Smooth muscle cell (in vitro differentiated cells): ENCODE data around the gene KLK14. TPM values are rescaled to one million over a fixed set of nuclear protein-coding genes. Genes with fewer than 3 reads are reported as not detected.

Source experiments
- DNase-seq: peaks from one replicate; lab custom pipeline; 2025; ENCODE audit not compliant: unreplicated experiment; lab: John Stamatoyannopoulos, UW
- H2AFZ ChIP-seq: fragments of 200-600 bp; sonication (generic); 2 replicates; pipeline ENCODE4 v1.6.0; 2016; ENCODE audit warnings: antibody characterized with exemption, low read depth, mild to moderate bottlenecking
- H3F3A ChIP-seq: fragments of 200-600 bp; sonication (generic); 2 replicates; pipeline ENCODE4 v1.6.0; 2017; ENCODE audit warnings: antibody characterized with exemption, low read depth
- H3K27ac ChIP-seq: fragments of 200-600 bp; sonication (generic); 2 replicates; pipeline ENCODE4 v1.5.1; 2016; ENCODE audit warnings: low read depth, mild to moderate bottlenecking
- H3K27me3 ChIP-seq: fragments of 200-600 bp; sonication (generic); 2 replicates; pipeline ENCODE4 v1.6.1; 2016; ENCODE audit warnings: low read depth, mild to moderate bottlenecking
- H3K36me3 ChIP-seq: fragments of 200-600 bp; sonication (generic); 2 replicates; pipeline ENCODE4 v1.5.1; 2016; ENCODE audit warnings: low read depth
- H3K4me1 ChIP-seq: fragments of 200-600 bp; sonication (generic); 2 replicates; pipeline ENCODE4 v1.5.1; 2016; ENCODE audit warnings: low read depth
- H3K4me2 ChIP-seq: fragments of 200-600 bp; sonication (generic); 2 replicates; pipeline ENCODE4 v1.6.0; 2016; ENCODE audit warnings: mild to moderate bottlenecking
- H3K4me3 ChIP-seq: fragments of 200-600 bp; sonication (generic); 2 replicates; pipeline ENCODE4 v1.5.1; 2016; ENCODE audit warnings: mild to moderate bottlenecking
- H3K79me2 ChIP-seq: fragments of 200-600 bp; sonication (generic); 2 replicates; pipeline ENCODE4 v1.6.0; 2016; ENCODE audit warnings: low read depth, mild to moderate bottlenecking
- H3K9ac ChIP-seq: fragments of 200-600 bp; sonication (generic); 2 replicates; pipeline ENCODE4 v1.6.0; 2016; ENCODE audit warnings: low read depth
- H3K9me3 ChIP-seq: fragments of 200-600 bp; sonication (generic); replicated peaks from 2 replicates; pipeline ENCODE4 v1.5.1; 2016; ENCODE audit warnings: low read depth
- H4K20me1 ChIP-seq: fragments of 200-600 bp; sonication (generic); 2 replicates; pipeline ENCODE4 v1.6.0; 2016; ENCODE audit warnings: low read depth
- WGBS: methylation state at CpG from one replicate; pipeline ENCODE4 v1.1.7; 2016; ENCODE audit warnings: low lambda C conversion rate; 5-methylcytosine and 5-hydroxymethylcytosine counted together
- polyA plus RNA-seq: library from polyadenylated mRNA; unstranded; fragments of >200 nt; fragmentation: Nextera tagmentation; extraction: Ambion mirVana; gene quantifications from 2 replicates; pipeline ENCODE4 v1.2.1, GENCODE V29; 2016
- total RNA-seq: library from RNA; depleted of rRNA; stranded (reverse); fragments of >200 nt; gene quantifications from 2 replicates; pipeline ENCODE4 v1.2.3, GENCODE V29; 2014
- TF ChIP-seq, protein P1 (sequence below): fragments of 200-600 bp; sonication (generic); IDR thresholded peaks from 2 replicates; pipeline ENCODE4 v1.5.1; 2017; ENCODE audit warnings: borderline replicate concordance, mild to moderate bottlenecking, antibody characterized with exemption; ENCODE audit not compliant: insufficient read depth, poor library complexity, severe bottlenecking

Gene KLK14
- total and polyA plus RNA-seq, 2 experiments from 2014 or later, result 7.7 to 12.3 TPM

- Histone ChIP-seq H3K4me3 (peak overlapping the region; percentile 45), H4K20me1 (no peaks in the 10 kb centered on the region), H3K79me2 (no peaks in the 10 kb centered on the region), H3K4me1 (no peaks in the 10 kb centered on the region), H3K27ac (no peak overlapping the region), H3K9me3 (no peaks in the 10 kb centered on the region), H3K27me3 (no peaks in the 10 kb centered on the region), H2AFZ (peak overlapping the region; percentile 77), H3F3A (no peaks in the 10 kb centered on the region), H3K36me3 (no peaks in the 10 kb centered on the region), H3K9ac (no peak overlapping the region), H3K4me2 (peak overlapping the region; percentile 87)
- 14% methylated on average over 14 of the region's 25 CpGs for WGBS
- TF ChIP-seq, protein P1, sequence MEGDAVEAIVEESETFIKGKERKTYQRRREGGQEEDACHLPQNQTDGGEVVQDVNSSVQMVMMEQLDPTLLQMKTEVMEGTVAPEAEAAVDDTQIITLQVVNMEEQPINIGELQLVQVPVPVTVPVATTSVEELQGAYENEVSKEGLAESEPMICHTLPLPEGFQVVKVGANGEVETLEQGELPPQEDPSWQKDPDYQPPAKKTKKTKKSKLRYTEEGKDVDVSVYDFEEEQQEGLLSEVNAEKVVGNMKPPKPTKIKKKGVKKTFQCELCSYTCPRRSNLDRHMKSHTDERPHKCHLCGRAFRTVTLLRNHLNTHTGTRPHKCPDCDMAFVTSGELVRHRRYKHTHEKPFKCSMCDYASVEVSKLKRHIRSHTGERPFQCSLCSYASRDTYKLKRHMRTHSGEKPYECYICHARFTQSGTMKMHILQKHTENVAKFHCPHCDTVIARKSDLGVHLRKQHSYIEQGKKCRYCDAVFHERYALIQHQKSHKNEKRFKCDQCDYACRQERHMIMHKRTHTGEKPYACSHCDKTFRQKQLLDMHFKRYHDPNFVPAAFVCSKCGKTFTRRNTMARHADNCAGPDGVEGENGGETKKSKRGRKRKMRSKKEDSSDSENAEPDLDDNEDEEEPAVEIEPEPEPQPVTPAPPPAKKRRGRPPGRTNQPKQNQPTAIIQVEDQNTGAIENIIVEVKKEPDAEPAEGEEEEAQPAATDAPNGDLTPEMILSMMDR, result no peak
- no peak for DNase-seq
Observed at GRCh38 chr19:51065221-51065960, 17.3 kb downstream of the KLK14 start.

GRCh38 chr19:51064534-51065220 lies 18.0 kb downstream of the KLK14 start, which contains the start of gene KLK13:
Gene KLK13 (minus strand): TSS chr19:51065092. CDS start chr19:51065067, 25 bp downstream.
- Histone ChIP-seq H3K27me3 (no peaks in the 10 kb centered on the region), H3K9ac (no peak within 1 kb of the TSS), H3K4me3 (peak within 1 kb of the TSS; percentile 45), H3K27ac (no peak within 1 kb of the TSS), H3K4me1 (no peaks in the 10 kb centered on the region), H3K79me2 (no peaks in the 10 kb centered on the region), H4K20me1 (no peaks in the 10 kb centered on the region), H3K36me3 (no peaks in the 10 kb centered on the region), H2AFZ (peak within 1 kb of the TSS; percentile 77), H3K9me3 (no peaks in the 10 kb centered on the region), H3F3A (no peaks in the 10 kb centered on the region), H3K4me2 (peak within 1 kb of the TSS; percentile 87)
- TF ChIP-seq, protein P1, result no peak
- 32% methylated on average over 18 of the region's 38 CpGs for WGBS
- no peak for DNase-seq

DNA sequence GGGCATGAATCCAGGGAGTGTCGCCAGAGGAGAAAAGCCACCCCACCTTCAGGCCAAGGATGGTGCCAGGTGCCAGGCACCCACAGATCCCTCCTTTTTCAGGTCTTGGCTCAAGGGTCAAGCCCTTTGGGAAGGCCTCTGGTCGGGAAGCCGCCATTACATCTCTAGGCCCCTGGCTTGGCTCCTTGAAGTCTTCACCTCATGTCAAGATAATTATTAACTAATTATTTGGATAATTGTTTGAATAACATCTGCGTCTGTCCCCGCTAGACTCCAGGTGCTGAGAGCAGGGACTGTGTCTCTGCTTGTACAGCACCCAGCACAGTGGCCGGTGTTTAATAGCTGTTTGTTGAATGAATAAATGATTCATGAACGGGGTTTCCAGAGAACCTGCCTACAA lies 19.0 kb downstream of the KLK14 start:
- Histone ChIP-seq H4K20me1 (no peaks in the 10 kb centered on the region), H3K9me3 (no peaks in the 10 kb centered on the region)
- TF ChIP-seq, protein P1, result no peak

More for the DNA sequence above, 19.0 kb downstream of the KLK14 start:
- Histone ChIP-seq H3K4me3 (no peak overlapping the region), H3K4me2 (no peak overlapping the region), H3K27ac (no peak overlapping the region), H3F3A (no peaks in the 10 kb centered on the region), H3K27me3 (no peaks in the 10 kb centered on the region), H2AFZ (no peak overlapping the region), H3K79me2 (no peaks in the 10 kb centered on the region), H3K9ac (no peak overlapping the region), H3K36me3 (no peaks in the 10 kb centered on the region), H3K4me1 (no peaks in the 10 kb centered on the region)
- 93% methylated on average over 7 of the region's 7 CpGs for WGBS
- no peak for DNase-seq
